ENCODE measurements around the gene DLEU7. TPM values are rescaled to one million over a fixed set of nuclear protein-coding genes. Genes with fewer than 3 reads are reported as not detected.

The DLEU7 gene
- total RNA-seq, 1 donor from 2014 or later = 0.57 TPM

GRCh38 chr13:50779443-50780200 is 63.9 kb downstream of the DLEU7 start:
- peaks cover 7% of the 10 kb centered on the region for H3K4me1 Mint-ChIP-seq (ENCODE audit: low read depth, unreplicated experiment)
- Histone ChIP-seq H3K4me3 (ENCODE audit: insufficient read depth, low read depth, low read length) (no peak overlapping the region), H3K36me3 (ENCODE audit: insufficient read depth, low read length) (no peaks in the 10 kb centered on the region), H3K27ac (ENCODE audit: low read depth, low read length) (no peak overlapping the region), H3K4me2 (ENCODE audit: low read length) (no peak overlapping the region), H3K79me2 (ENCODE audit: insufficient read depth, low read length) (no peaks in the 10 kb centered on the region), H3K4me1 (ENCODE audit: insufficient read depth, low read length) (no peaks in the 10 kb centered on the region), H2AFZ (ENCODE audit: low read depth, low read length) (no peak overlapping the region), H4K20me1 (ENCODE audit: insufficient read depth, low read length) (no peaks in the 10 kb centered on the region), H3K27me3 (ENCODE audit: insufficient read depth, low read length) (no peaks in the 10 kb centered on the region), H3K9ac (ENCODE audit: low read length) (no peak overlapping the region), H3K9me3 (ENCODE audit: insufficient read depth, low read depth, low read length) (no peaks in the 10 kb centered on the region)
- H3K36me3 Mint-ChIP-seq (ENCODE audit: low read depth, unreplicated experiment) = peaks cover 2% of the 10 kb centered on the region
- DNase-seq (ENCODE audit: low read depth) = no peak
- TF ChIP-seq, protein P1, sequence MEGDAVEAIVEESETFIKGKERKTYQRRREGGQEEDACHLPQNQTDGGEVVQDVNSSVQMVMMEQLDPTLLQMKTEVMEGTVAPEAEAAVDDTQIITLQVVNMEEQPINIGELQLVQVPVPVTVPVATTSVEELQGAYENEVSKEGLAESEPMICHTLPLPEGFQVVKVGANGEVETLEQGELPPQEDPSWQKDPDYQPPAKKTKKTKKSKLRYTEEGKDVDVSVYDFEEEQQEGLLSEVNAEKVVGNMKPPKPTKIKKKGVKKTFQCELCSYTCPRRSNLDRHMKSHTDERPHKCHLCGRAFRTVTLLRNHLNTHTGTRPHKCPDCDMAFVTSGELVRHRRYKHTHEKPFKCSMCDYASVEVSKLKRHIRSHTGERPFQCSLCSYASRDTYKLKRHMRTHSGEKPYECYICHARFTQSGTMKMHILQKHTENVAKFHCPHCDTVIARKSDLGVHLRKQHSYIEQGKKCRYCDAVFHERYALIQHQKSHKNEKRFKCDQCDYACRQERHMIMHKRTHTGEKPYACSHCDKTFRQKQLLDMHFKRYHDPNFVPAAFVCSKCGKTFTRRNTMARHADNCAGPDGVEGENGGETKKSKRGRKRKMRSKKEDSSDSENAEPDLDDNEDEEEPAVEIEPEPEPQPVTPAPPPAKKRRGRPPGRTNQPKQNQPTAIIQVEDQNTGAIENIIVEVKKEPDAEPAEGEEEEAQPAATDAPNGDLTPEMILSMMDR (IDR thresholded peaks at IDR 0.05; ENCODE audit: insufficient read depth, low read depth, low read length) = no peak
- no peak for TF ChIP-seq EZH2 (IDR thresholded peaks at IDR 0.05; ENCODE audit: insufficient read depth, low read length)
- H3K27me3 Mint-ChIP-seq (ENCODE audit: low read depth, unreplicated experiment) = peaks cover 3% of the 10 kb centered on the region
- H3K27ac Mint-ChIP-seq (ENCODE audit: unreplicated experiment) = no peak overlapping the region
- H3K4me3 Mint-ChIP-seq (ENCODE audit: unreplicated experiment) = no peak overlapping the region
- H3K9me3 Mint-ChIP-seq (ENCODE audit: unreplicated experiment) = peaks cover 5% of the 10 kb centered on the region
- no peak for FAIRE-seq

Other genes starting within 250 kb of the DLEU7 start
- 23.6 and 24.0 TPM in 2 replicates for gene RNASEH2B, start 66.1 kb upstream of the DLEU7 start, total RNA-seq

Data from astrocyte (in vitro differentiated cells and primary cell).